ELR (cell line): ENCODE measurements around the gene DPP6.
"Not testable (repeated sequence)": the region's sequence is repeated elsewhere in the genome, so short reads cannot be mapped to it uniquely, and the experiment has no call there.

Experiments
- DNase-seq: peaks from one replicate; pipeline ENCODE4 v3.0.0-alpha.2; 2015; ENCODE audit warnings: low read depth

The DPP6 gene

DNA sequence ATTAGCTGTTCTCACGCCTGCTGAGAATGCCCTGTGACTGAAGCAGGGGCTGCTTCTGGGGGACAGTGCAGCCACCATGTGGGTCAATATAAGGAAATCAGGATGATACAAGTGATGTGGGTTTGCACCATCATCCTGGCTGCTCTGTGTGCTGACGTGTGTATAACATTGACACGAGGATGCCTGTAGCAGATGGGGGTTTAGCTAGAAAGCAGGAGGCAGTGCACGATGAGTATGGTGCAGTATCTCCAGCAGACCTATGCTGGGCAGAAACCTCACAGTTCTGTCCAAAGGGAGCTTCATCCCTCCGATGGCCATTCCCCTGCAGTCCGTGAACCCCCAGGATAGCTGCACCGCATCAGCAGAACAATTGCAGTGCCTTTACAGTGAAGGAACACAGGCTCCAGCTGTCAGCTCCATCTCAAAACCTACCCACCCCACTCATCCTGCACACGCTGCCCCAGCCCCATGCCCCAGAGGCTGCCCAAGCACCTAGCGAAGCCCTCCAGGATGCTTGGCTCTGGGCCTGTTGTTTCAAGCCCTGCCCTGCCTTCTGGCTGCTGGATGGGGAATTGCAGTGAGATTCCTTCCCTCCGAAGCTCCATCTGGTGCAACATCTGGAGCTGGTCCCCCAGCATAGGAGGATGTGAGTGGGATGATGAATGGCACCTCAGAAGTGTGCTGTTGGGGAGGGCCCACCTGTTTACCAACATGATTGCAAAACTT, 96.8 kb downstream of the DPP6 start:
- not testable (repeated sequence) for DNase-seq

DNA sequence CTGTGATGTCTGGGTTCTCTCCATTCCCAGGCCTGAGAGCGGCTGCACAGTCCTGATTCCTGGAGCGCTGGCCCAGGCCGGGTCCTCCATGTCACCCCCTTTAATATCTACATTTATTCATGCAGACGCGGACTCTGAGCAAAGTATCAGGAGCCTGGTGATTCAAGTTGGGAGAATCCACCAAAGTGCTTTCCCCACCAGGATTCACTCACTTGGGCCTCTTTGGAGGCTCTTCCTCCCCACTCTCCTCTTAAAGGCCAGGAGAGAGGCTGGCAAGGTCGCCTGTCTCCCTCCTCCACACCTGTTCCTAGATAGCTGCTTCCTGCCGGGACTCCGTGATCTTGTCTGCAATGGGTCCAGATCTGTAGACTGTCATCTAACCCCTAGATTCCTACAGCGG, 98.5 kb downstream of the DPP6 start:
- DNase-seq, result not testable (repeated sequence)

DNA sequence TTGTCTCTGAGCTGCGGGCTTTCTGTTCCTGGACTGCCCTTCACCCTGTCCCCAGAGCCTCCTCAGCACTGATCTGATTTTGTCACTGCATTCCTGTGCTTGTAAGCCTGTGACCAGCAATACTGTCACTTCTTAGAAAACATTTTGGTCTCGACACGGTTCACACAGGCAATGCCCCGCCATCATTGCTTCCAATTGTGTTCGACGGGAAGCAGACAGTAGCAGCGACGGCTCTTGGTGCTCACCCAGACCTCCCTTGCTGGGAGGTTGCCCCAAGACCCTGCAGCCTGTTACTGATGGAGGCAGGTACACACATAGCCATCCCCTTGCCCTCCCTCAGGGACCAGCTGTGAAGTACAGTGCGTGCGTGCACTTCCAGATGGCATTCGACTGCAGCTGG, 99.1 kb downstream of the DPP6 start:
- DNase-seq, result not testable (repeated sequence)

DNA sequence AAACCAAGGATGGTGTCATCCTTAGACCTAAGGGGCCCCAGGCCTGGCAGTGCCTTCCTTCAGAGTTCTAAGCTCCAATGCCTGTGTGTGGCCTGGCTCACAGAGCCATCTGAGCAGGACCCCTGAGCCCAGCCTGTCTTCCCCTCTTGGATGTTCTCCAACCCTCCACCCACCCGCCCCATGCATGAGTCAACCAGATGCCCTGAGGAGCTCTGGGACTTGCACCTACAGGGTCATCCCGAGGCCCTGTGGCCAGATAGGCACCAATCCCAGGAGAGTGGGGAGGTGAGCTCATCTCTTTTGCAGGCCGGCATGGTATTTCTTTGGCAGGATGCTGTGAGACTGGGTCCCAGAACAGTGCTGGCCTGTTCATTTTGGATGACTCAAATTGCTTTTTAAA, 103.7 kb downstream of the DPP6 start:
- not testable (repeated sequence) for DNase-seq

DNA sequence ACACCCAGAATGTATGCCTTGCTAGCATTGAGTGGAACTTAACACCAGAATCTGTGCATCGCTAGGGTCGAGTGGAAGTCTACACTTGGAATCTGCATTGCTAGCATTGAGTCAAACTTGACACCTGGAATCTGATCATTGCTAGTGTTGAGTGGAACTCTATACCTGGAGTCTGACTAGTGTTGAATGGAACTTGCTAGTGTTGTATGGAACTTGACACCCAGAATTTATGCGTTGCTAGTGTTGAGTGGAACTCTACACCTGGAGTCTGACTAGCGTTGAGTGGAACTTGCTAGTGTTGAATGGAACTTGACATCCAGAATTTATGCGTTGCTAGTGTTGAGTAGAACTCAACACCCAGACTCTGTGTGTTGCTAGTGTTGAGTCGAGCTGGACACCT, 110.7 kb downstream of the DPP6 start:
- DNase-seq, result not testable (repeated sequence)

DNA sequence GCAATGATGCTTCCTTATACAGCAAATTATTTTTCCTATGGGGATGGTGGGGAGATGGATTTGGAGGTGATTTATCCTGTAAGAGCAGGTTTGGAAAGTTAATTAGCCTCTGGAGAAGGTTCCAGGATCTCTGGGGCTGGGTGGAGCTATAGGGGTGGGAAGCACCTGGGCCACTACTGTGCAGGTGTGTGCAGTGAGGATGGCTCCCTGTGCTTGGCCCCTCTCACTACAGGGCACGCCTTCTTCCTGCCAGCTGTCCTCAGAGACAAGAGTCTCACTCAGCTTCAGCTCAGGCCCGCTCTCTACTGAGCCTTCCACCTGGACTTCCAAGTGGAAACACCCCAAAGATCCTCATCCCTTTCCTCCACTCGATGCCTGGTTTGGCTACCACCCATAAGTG, 111.4 kb downstream of the DPP6 start:
- not testable (repeated sequence) for DNase-seq

DNA sequence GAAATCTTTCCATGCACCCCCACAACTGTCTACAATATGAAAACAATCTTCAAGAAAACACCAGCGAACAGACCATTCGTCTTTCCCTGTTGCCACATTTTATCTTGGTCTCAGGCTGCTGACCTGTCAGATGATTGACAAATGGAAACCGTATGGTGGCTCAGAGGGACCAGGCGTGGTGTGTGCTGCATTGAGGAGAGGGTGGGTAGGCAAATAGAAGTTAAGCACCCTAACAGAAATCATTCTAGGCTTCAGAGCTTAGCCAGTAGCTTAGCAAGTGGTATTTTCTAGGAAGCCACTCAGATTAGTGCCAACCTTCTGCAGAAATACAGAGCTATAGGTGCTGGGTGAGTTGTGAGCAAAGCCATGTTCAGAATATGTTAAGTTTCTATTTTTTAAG, 114.9 kb downstream of the DPP6 start:
- no peak for DNase-seq

DNA sequence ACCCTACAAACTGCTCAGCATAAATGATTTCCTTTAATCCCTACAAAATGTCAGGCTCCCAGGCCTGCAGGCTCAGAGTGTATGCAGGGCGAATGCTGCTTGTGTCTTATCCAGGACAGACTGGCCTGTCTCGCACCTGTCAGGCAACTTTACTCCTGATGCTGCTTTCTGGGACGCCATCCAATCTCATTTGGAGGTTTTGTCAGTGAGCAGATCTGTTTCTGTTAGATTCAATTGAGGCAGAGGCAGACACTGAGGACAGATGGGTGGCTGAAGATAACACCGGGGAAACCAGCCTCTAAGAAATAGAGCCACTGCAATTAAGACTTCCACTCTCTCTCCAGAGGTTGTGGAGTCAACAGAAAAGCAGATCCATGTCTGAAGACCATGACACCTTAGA, 115.6 kb downstream of the DPP6 start:
- no peak for DNase-seq

DNA sequence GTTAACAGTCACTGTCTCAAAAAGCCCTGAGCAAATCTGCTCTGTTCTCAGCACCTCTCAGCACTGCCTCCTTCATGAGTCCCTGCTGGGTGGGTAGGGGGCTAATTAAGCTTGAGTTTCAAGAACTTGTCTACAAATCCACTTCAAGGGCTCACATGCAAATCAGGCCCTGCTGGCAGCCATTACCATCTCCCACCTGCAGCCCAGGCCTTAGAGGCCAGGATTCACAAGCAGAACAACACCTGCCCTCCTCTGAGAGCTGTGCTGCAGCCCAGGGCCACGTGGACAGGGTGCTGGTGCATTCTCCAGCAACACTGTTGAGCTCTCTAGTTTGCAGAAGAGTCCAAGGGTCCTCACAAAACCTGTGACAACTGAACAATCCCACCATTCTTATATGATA, 119.2 kb downstream of the DPP6 start:
- DNase-seq, result no peak

DNA sequence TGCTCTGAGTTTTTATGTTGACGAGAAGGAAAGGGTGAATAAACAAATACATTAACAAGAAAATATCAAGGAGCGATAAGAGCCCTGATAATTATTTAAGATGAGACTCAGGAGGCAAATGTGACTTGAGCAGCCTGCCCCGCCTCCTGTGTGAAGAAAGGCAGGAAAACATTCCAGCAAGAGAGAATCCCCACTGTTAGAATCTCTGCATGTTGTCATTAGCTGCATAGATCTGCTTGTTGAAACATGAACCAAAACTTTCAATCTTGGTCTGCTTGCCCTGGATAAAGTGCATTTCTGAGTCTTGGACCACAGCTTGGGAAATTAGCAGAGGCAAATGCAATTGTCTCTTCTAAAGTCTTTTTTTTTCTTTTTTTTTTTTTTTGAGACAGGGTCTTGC, 120.0 kb downstream of the DPP6 start:
- no peak for DNase-seq

DNA sequence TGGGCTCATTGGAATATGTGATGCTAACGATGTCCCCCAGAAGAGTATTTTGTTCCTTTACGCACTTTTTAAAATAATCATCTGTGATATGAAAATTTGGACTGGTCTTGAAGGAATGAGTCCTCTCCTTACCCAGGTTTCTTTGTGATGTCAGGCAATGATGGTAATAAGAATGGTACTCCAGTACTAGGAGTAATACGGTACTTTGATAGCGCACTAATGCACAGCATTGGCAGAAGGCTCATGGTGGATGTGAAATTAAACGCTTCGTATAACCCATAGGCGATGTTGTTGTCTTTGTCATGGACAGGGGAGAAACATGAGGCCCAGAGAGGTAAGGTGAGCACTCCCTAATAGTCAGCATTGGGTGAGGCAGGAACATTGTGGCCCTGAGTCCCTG, 125.4 kb downstream of the DPP6 start:
- no peak for DNase-seq

DNA sequence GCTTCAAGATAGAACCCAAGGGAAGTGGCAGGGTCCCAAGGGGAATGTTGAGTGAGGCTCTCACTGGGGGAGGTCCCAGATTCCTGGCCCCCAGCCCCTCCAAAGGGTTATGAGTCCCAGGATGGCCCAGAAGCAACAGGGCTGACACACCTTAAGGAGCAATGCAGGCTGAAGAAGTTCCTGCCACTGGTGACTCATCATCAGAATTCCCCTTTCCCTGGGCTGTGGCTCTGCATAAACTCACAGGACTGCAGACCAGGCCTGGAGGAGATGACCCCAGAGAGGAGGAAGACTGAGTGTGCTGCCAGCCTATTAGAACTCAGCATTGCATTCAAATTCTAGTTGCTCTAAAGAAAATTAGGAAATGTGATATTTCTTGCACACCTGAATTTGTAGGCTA, 126.7 kb downstream of the DPP6 start:
- DNase-seq, result no peak

DNA sequence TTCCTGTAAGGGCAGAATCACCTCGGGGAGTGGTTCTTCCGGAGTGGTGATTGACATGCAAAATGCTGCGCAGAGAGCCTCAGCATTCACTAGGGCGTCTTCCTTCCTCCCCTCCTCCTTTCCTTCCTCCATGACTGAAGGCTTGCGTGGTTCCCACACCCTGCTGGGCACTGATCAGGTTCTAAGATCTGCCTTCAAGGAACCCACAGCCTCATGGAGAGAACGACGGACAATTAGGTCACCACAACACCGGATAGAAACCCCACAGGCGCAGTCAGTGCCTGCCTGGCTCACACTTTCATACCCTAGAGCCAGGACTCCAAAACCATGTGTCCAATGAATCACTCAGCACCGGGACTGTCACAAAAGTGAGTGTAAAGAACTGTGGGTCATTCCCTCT, 131.3 kb downstream of the DPP6 start:
- DNase-seq, result no peak

DNA sequence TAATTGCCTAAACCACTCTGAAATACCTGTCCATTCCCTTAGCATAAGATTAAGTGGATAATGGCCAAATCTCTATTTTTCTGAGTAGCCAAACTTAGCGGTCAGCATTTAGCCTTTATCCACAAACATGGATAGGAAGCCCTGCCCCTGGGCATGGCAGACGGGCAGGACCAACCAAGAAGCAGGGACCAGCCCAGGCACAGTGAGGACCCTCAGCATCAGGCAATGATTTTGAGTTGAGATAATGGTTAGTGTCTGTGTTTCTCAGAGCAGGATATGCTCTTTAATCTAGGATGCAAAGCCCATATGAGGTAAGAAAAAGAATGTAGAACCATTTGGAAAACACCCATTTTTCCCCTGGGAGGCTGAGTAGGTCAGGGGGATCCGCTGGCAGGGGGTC, 131.7 kb downstream of the DPP6 start:
- DNase-seq, result no peak

DNA sequence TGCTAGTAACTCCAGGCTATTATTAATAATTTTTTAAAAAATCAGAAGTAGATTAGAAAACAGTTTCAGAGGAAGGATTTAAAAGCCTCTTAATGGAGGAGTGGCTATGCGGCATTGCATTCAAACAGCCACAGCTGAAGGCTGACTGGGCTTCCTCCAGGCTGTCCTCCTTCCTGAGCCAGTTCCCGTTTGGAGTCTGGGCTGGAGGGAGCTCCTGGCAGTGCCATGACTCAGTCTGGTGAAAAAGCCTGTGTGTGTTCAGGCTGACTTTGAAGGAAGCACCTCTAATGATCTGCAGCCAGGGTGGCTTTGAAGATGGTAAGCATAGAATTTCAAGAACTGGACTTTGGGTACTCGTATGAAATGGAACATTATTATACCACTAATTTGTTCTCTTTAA, 134.6 kb downstream of the DPP6 start:
- DNase-seq, result no peak

DNA sequence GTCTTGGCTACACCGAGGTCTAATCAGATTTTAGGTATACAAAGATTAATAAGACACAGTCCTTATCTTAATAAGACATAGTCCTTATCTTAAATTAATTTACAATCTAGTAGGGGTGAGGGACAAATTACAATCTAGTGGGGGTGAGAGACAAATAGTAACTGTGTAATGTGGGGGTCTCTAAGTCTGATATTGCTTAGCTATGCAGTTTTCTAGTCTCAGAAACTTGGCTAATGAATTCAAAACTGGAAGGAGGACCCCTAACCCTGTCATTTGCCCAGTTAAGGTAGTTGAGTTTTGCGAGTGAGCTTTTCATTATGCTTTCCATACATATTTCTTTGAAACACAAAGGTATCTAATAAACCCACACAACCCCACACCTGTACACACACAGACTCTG, 136.1 kb downstream of the DPP6 start:
- DNase-seq, result no peak

DNA sequence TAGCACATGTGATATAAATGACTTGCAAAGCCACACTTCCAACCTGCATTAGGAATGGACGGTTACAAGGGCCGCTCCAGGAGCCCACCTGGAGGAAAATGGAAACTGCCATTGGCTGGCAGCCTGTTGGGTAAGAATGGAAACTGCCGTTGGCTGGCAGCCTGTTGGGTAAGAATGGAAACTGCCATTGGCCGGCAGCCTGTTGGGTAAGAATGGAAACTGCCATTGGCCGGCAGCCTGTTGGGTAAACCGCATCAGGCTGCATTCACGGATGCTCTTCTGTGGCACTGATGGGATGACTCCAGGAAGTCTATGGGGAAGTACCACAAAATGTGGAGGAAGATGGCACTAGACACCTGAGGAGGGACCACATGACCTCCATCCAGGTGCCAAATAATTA, 143.1 kb downstream of the DPP6 start:
- DNase-seq, result no peak

DNA sequence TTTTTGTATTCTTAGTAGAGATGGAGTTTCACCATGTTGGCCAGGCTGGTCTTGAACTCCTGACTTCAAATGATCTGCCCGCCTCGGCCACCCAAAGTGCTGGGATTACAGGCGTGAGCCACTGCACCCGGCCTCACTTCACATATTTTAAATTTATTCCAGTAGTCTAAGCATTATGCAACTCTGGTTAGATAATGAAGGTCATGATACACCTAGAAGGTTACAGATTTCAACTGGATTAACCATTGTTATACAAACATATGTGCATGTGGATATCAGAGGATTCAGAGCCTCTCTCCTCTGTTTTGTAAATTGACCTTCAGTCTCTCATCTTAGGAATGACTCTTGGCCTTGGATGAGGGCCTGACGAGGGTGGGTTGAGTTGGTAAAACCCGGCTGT, 146.3 kb downstream of the DPP6 start:
- no peak for DNase-seq

DNA sequence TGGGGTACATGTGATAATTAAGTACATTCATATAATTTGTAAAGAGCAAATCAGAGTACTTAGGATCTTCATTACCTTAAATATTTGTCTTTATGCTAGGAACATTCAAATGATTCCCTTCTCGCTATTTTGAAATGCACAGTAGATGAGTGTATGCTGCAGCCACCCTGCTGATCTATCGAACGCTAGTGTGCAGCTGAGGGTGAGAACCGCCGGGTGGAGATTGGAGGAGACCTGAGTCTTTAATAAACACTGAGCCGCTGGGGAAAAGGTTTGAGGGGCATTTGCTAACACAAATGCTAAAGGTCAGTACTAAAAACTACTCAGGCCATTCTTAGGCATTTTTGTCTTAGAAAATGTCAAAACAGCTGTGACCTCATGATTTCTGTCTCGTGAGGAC, 148.0 kb downstream of the DPP6 start:
- DNase-seq, result no peak

DNA sequence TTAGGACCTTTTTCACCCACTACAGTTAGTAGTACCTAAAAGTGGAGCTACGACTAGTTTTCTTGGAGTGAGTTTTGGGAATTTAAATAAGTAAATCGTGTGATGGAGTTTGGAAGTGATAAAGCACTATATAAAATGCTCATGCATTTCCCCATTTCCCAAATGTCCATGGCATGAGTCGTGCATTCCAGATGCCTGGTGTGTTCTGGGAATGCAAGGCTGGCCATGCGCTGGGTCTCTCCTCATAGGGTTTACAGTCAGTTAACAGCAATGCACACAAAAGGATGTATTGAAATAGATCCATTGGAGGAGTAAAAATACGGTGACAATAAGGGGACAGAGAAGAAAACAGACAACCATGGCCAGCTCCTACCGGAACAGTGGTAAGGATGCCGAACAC, 149.8 kb downstream of the DPP6 start:
- DNase-seq, result no peak

DNA sequence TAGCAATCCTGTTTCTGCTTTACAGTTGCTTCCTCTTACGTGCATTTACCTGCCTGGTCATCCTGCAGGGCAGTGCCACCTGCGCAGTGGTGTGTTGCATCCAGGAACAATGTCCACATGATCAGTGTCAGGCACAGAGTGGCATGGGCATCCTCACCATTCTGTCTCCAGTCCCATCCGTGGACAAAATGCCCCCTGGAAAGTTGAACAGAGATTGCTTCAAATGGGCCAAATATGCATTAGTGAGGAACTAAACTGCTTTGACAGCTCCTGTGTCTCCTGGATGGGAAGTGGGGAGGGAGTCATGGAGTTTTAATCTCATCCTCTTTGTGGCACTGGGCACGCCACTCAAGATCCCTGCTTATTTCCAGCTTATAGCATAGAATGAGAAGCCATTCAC, 151.8 kb downstream of the DPP6 start:
- no peak for DNase-seq

DNA sequence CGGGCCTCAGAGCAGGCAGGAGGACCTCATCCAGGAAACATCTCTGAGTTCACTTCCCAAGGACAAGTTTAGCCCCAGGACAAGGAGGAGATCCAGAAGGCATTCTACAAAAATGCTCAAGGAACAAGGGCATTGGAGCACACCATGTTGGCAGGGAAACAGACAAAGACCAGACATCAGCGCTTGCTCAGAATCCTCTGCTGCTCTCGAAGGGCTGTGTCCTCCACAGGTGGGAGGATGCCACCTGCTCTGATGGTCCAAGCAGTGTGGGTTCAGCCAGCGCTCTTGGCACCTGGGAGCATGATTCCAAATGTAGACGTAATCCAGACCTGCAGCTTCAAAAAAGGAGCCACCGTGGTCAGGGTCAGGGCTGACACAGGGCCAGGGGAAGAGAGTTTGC, 160.7 kb downstream of the DPP6 start:
- no peak for DNase-seq

DNA sequence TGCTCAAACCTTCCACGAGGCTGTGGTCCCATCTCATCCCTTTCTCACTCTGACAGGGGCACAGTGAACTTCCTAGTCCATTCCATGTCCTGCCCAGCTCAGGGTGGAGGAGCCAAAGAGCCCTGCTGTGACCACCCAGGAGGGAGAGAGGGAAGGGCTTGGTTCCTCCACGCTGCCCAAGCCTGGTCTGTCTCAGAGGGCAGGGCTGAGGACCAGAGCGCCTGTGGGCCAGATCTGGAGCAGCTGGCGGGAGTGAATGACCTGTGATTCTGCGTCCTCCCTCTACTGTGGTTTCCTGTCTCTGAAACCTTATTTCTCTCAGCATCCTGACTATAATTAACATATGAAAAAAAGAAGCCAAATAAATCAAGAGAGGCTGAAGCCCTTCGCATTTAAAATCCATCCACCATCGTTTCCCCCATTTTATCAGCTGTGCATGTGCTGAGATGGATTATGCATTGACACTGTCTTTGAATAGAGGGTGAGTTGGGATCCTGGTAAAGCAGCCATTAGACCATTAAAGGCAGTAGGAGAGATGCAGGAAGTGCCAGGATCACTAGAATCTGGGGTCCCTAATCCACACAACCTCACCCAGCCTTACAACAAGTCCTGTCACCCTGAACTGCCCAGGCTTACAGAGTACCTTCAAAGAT, 165.6 kb downstream of the DPP6 start:
- DNase-seq, result no peak

DNA sequence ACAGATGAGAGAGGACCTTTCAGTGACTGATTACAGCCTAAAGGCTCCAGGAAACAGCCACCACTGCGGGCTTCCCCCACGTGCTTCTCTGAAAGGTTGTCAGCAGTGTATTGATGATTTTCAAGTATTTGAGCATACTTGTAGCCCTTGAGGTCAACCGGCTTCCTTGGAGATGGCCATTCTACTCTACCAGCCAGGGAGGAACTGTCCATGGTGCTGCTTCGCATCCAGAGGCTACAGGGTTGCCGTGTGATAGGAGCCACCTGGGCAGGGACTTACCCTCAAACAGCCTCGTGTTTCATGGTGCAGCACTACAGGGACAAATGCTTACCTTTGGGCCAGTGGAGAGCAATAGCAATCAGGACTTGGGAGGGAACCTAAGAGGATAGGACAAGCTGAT, 179.5 kb downstream of the DPP6 start:
- no peak for DNase-seq
